K562 (cell line): ENCODE data around the gene PSAP. TPM values are rescaled to one million over a fixed set of nuclear protein-coding genes. Genes with fewer than 3 reads are reported as not detected.

Experiments
- AFF4 ChIP-seq: sonication (generic); formaldehyde crosslinking; IDR thresholded peaks from 2 replicates; pipeline ENCODE4 v1.8.0; 2023; ENCODE audit warnings: mild to moderate bottlenecking, missing genetic modification reagents
- ARID3B ChIP-seq: fragments of 250-450 bp; sonication (Bioruptor Pico); IDR thresholded peaks from 2 replicates; pipeline ENCODE4 v1.4.0; 2020; ENCODE audit warnings: borderline replicate concordance
- EP400 ChIP-seq: fragments of 450-650 bp; IDR thresholded peaks from 2 replicates; pipeline ENCODE4 v1.6.1; 2017; ENCODE audit warnings: antibody characterized with exemption, mild to moderate bottlenecking, moderate library complexity
- GATAD2B ChIP-seq: fragments of 450-650 bp; IDR thresholded peaks from 2 replicates; pipeline ENCODE4 v1.6.1; 2017; ENCODE audit warnings: mild to moderate bottlenecking, borderline replicate concordance
- HNRNPLL ChIP-seq: fragments of 200-400 bp; formaldehyde crosslinking; IDR thresholded peaks from 2 replicates; pipeline ENCODE4 v1.6.1; 2017; ENCODE audit warnings: low read length, low read depth, mild to moderate bottlenecking; ENCODE audit not compliant: poor library complexity, severe bottlenecking
- MCM5 ChIP-seq: fragments of 450-650 bp; IDR thresholded peaks from 2 replicates; pipeline ENCODE4 v1.6.1; 2016; ENCODE audit warnings: low read depth
- MEF2D ChIP-seq: conservative IDR thresholded peaks from 2 replicates; pipeline ENCODE4 v1.6.1; 2016; ENCODE audit warnings: low read depth, missing genetic modification characterization, missing compliant biosample characterization
- MTA1 ChIP-seq: fragments of 450-650 bp; IDR thresholded peaks from 2 replicates; pipeline ENCODE4 v1.6.1; 2017; ENCODE audit warnings: borderline replicate concordance
- POLR3A ChIP-seq: IDR thresholded peaks from 2 replicates; pipeline ENCODE4 v1.6.1; 2011; ENCODE audit warnings: borderline replicate concordance, mild to moderate bottlenecking, moderate library complexity; ENCODE audit not compliant: insufficient read length, insufficient read depth; ENCODE audit errors: extremely low read depth
- SNIP1 ChIP-seq: fragments of 450-650 bp; IDR thresholded peaks from 2 replicates; pipeline ENCODE4 v1.7.1; 2017; ENCODE audit warnings: low read depth, mild to moderate bottlenecking
- TEAD4 ChIP-seq, 2 experiments: sonication (generic) in 1 of 2; formaldehyde crosslinking in 1 of 2; IDR thresholded peaks; 2 replicates each; pipeline versions ENCODE4 v1.6.1 to v1.8.0; 2012 to 2022; ENCODE audit warnings: borderline replicate concordance in 1 of 2, inconsistent platforms in 1 of 2, low read length in 1 of 2, mild to moderate bottlenecking in 1 of 2, missing genetic modification reagents in 1 of 2
- TFE3 ChIP-seq: fragments of 450-650 bp; formaldehyde crosslinking; IDR thresholded peaks from 2 replicates; pipeline ENCODE4 v1.4.0; 2020; ENCODE audit warnings: mild to moderate bottlenecking, mixed read lengths
- ZNF212 ChIP-seq: fragments of 450-650 bp; formaldehyde crosslinking; IDR thresholded peaks from 2 replicates; pipeline ENCODE4 v1.4.0; 2020; ENCODE audit warnings: mild to moderate bottlenecking
- polyA plus RNA-seq, 8 experiments: library from polyadenylated mRNA; depleted of rRNA in 4 of 8; stranded (reverse) in 5 of 8; unstranded in 3 of 8; fragments of >200 nt; fragmentation: Nextera tagmentation in 2 of 8; fragmentation: Illumina TruSeq in 1 of 8; extraction: Ambion mirVana in 2 of 8; extraction: Trizol in 1 of 8; gene quantifications; 2 replicates each; pipeline versions ENCODE4 v1.2.1 to v1.2.3, GENCODE V29; 2011 to 2014; ENCODE audit warnings: inconsistent platforms in 1 of 8, missing spikeins in 1 of 8
- total RNA-seq, 7 experiments: library from RNA; depleted of rRNA in 6 of 7; stranded (reverse); fragments of >200 nt in 6 of 7; fragmentation: Illumina TruSeq in 2 of 7; extraction: Trizol in 2 of 7; gene quantifications; 2 replicates each; pipeline versions ENCODE4 v1.2.1 to v1.2.3, GENCODE V29; 2011 to 2021; ENCODE audit warnings: low replicate concordance in 1 of 7
- TF ChIP-seq, protein P1 (sequence below): fragments of 250-450 bp; sonication (Bioruptor Pico); IDR thresholded peaks from 2 replicates; pipeline ENCODE4 v1.5.0; 2021; ENCODE audit warnings: mild to moderate bottlenecking, borderline replicate concordance
- TF ChIP-seq, protein P2 (sequence below): fragments of 450-650 bp; formaldehyde crosslinking; IDR thresholded peaks from 2 replicates; pipeline ENCODE4 v1.4.0; 2020; ENCODE audit warnings: mild to moderate bottlenecking

The PSAP gene
- total and polyA plus RNA-seq, 9 of the 15 experiments (the other 6 are each of a cell fraction or from before 2014, with no cell fraction given), result 245 to 700 (median 429) TPM

GRCh38 chr10:71882813-71883659 lies 32.0 kb upstream of the PSAP start (continued):
- TF ChIP-seq MTA1, result peak; percentile 84; the same call in 1 of the 2 replicates
- TF ChIP-seq TFE3 (CRISPR knock-in tag), result no peak
- no peak for TF ChIP-seq MCM5
- no peak for TF ChIP-seq HNRNPLL
- TF ChIP-seq POLR3A, result no peak
- peak; percentile 63; the same call in 1 of the 2 replicates for TF ChIP-seq MEF2D (tag)
- peak; percentile 87 for TF ChIP-seq TEAD4 (IDR thresholded peaks at IDR 0.05; ENCODE audit: low read length)
- TF ChIP-seq TEAD4 (CRISPR knock-in tag; IDR thresholded peaks at IDR 0.05; ENCODE audit: borderline replicate concordance), result no peak
- TF ChIP-seq, protein P1, sequence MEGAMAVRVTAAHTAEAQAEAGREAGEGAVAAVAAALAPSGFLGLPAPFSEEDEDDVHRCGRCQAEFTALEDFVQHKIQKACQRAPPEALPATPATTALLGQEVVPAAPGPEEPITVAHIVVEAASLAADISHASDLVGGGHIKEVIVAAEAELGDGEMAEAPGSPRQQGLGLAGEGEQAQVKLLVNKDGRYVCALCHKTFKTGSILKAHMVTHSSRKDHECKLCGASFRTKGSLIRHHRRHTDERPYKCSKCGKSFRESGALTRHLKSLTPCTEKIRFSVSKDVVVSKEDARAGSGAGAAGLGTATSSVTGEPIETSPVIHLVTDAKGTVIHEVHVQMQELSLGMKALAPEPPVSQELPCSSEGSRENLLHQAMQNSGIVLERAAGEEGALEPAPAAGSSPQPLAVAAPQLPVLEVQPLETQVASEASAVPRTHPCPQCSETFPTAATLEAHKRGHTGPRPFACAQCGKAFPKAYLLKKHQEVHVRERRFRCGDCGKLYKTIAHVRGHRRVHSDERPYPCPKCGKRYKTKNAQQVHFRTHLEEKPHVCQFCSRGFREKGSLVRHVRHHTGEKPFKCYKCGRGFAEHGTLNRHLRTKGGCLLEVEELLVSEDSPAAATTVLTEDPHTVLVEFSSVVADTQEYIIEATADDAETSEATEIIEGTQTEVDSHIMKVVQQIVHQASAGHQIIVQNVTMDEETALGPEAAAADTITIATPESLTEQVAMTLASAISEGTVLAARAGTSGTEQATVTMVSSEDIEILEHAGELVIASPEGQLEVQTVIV (CRISPR knock-in tag), result no peak
- peak; percentile 63 for TF ChIP-seq EP400
- TF ChIP-seq, protein P2, sequence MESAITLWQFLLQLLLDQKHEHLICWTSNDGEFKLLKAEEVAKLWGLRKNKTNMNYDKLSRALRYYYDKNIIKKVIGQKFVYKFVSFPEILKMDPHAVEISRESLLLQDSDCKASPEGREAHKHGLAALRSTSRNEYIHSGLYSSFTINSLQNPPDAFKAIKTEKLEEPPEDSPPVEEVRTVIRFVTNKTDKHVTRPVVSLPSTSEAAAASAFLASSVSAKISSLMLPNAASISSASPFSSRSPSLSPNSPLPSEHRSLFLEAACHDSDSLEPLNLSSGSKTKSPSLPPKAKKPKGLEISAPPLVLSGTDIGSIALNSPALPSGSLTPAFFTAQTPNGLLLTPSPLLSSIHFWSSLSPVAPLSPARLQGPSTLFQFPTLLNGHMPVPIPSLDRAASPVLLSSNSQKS, result no peak
- no peak for TF ChIP-seq ARID3B (CRISPR knock-in tag)
- no peak for TF ChIP-seq SNIP1
- TF ChIP-seq AFF4 (CRISPR knock-in tag), result no peak
- TF ChIP-seq ZNF212, result no peak
- no peak; the same call in 1 of the 2 replicates for TF ChIP-seq GATAD2B
